ENCODE data around the gene TMEM190.

The TMEM190 gene

GRCh38 chr19:55368106-55368505 lies 8.5 kb upstream of the TMEM190 start:
- H3K4me3 Mint-ChIP-seq: no peak overlapping the region
- peaks cover 7% of the 10 kb centered on the region for H3K4me1 Mint-ChIP-seq
- no peak overlapping the region for H3K27ac Mint-ChIP-seq
- H3K9me3 Mint-ChIP-seq: no peaks in the 10 kb centered on the region
- no peak for TF ChIP-seq CTCF (IDR thresholded peaks at IDR 0.05; ENCODE audit: unreplicated experiment in 3 of 3)
- H3K27me3 Mint-ChIP-seq (ENCODE audit: low read depth): peaks cover 39% of the 10 kb centered on the region
- no peaks in the 10 kb centered on the region for H3K36me3 Mint-ChIP-seq (ENCODE audit: low read depth)

GRCh38 chr19:55368701-55369563 lies 7.7 kb upstream of the TMEM190 start:
- peaks cover 12% of the 10 kb centered on the region for H3K4me1 Mint-ChIP-seq
- H3K36me3 Mint-ChIP-seq (ENCODE audit: low read depth): no peaks in the 10 kb centered on the region
- no peak for TF ChIP-seq CTCF (IDR thresholded peaks at IDR 0.05; ENCODE audit: unreplicated experiment in 3 of 3)
- peak overlapping the region in 2 of 3 experiments; percentile 14 to 52 for H3K4me3 Mint-ChIP-seq
- H3K27me3 Mint-ChIP-seq (ENCODE audit: low read depth): peaks cover 43% of the 10 kb centered on the region
- H3K9me3 Mint-ChIP-seq: no peaks in the 10 kb centered on the region
- no peak overlapping the region for H3K27ac Mint-ChIP-seq

GRCh38 chr19:55369653-55370304 lies 6.8 kb upstream of the TMEM190 start:
- peaks cover 44% of the 10 kb centered on the region for H3K27me3 Mint-ChIP-seq (ENCODE audit: low read depth)
- no peaks in the 10 kb centered on the region for H3K36me3 Mint-ChIP-seq (ENCODE audit: low read depth)
- no peak overlapping the region for H3K27ac Mint-ChIP-seq
- no peaks in the 10 kb centered on the region for H3K9me3 Mint-ChIP-seq
- peaks cover 13% of the 10 kb centered on the region for H3K4me1 Mint-ChIP-seq
- H3K4me3 Mint-ChIP-seq: peak overlapping the region; percentile 75 to 84 (median 83)
- no peak for TF ChIP-seq CTCF (IDR thresholded peaks at IDR 0.05; ENCODE audit: unreplicated experiment in 3 of 3)

GRCh38 chr19:55370305-55370988 lies 6.2 kb upstream of the TMEM190 start, which contains the start of gene IL11:
Gene IL11, minus strand, starts transcription at chr19:55370463. Its CDS starts 153 bp downstream, at chr19:55370310.
- peak within 1 kb of the TSS in 2 of 3 experiments; percentile 10 to 51 for H3K27ac Mint-ChIP-seq
- no peak for TF ChIP-seq CTCF (IDR thresholded peaks at IDR 0.05; ENCODE audit: unreplicated experiment in 3 of 3)
- peak within 1 kb of the TSS; percentile 75 to 84 (median 83) for H3K4me3 Mint-ChIP-seq
- H3K36me3 Mint-ChIP-seq (ENCODE audit: low read depth): no peaks in the 10 kb centered on the region
- H3K4me1 Mint-ChIP-seq: peaks cover 13% of the 10 kb centered on the region
- H3K27me3 Mint-ChIP-seq (ENCODE audit: low read depth): peaks cover 44% of the 10 kb centered on the region
- no peaks in the 10 kb centered on the region for H3K9me3 Mint-ChIP-seq

- Mint-ChIP-seq H3K4me1 (peaks cover 19% of the 10 kb centered on the region), H3K27ac (peak overlapping the region in 1 of 3 experiments; percentile 21), H3K27me3 (ENCODE audit: low read depth) (peaks cover 43% of the 10 kb centered on the region), H3K4me3 (peak overlapping the region in 2 of 3 experiments; percentile 3 to 8), H3K9me3 (no peaks in the 10 kb centered on the region), H3K36me3 (ENCODE audit: low read depth) (no peaks in the 10 kb centered on the region)
- no peak for TF ChIP-seq CTCF (IDR thresholded peaks at IDR 0.05; ENCODE audit: unreplicated experiment in 3 of 3)
Observed at GRCh38 chr19:55372316-55373081, 4.1 kb upstream of the TMEM190 start.
